OCI-LY1 (cell line): ENCODE data around the gene GSTT2B.

Experiments used
- EZH2 ChIP-seq: fragments of 200-600 bp; sonication (generic), shearing (Covaris generic); IDR thresholded peaks from 2 replicates; pipeline ENCODE4 v1.8.0; 2017; ENCODE audit warnings: borderline replicate concordance, mixed run types, mild to moderate bottlenecking, antibody characterized with exemption, low read length, moderate library complexity, mixed read lengths
- TF ChIP-seq, protein P1 (sequence below): fragments of 200-600 bp; sonication (generic), shearing (Covaris generic); IDR thresholded peaks from 2 replicates; pipeline ENCODE4 v1.5.1; 2017; ENCODE audit warnings: mild to moderate bottlenecking, antibody characterized with exemption, low read length, moderate library complexity, mixed read lengths

DNA sequence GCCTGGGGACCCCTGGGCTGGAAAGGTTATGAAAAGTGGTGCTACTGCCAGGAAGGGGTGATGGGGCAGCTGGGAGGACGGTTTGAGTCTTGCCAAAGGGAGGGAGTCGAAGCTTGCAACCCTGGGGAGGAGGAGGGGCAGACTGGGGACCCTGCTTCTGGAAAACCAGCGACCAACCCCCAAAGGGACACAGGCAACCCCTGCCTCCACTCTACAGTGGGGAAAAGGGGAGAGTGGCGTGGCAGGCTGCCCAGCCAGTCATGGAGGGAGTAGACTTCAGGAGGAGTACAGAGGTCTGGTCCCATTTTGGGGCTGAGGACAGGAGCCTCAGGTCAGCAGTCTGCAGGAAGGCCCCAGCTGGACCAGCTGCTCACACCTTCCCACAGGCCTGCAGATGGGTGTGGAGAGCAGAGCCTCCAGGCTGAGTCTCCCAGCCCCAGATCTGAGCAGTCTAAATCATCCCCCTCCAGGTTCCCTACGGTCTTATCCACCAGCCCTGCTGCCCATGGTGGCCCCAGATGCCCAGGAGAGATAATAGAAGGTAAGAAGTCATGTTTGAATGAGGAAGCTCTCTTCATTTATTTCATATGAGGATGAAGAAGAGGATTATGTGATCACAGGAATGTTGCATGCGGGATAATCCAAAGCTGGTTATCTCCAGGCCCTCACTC, 10.0 kb upstream of the GSTT2B start:
- TF ChIP-seq, protein P1, sequence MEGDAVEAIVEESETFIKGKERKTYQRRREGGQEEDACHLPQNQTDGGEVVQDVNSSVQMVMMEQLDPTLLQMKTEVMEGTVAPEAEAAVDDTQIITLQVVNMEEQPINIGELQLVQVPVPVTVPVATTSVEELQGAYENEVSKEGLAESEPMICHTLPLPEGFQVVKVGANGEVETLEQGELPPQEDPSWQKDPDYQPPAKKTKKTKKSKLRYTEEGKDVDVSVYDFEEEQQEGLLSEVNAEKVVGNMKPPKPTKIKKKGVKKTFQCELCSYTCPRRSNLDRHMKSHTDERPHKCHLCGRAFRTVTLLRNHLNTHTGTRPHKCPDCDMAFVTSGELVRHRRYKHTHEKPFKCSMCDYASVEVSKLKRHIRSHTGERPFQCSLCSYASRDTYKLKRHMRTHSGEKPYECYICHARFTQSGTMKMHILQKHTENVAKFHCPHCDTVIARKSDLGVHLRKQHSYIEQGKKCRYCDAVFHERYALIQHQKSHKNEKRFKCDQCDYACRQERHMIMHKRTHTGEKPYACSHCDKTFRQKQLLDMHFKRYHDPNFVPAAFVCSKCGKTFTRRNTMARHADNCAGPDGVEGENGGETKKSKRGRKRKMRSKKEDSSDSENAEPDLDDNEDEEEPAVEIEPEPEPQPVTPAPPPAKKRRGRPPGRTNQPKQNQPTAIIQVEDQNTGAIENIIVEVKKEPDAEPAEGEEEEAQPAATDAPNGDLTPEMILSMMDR, result no peak
- TF ChIP-seq EZH2, result no peak
